Cardiac septum (tissue), 1 donor: ENCODE data around the gene NEURL1. TPM values are rescaled to one million over a fixed set of nuclear protein-coding genes. Genes with fewer than 3 reads are reported as not detected.

Experiments used
- DNase-seq: peaks from one replicate; pipeline ENCODE4 v3.0.0-alpha.2; 2020; ENCODE audit warnings: low spot score
- intact Hi-C: fragments of 100-400 bp; cut with DNase I; formaldehyde crosslinking; loops from one replicate; pipeline ENCODE4 v1.14.0; 2022
- total RNA-seq: library from RNA; stranded (reverse); fragmentation: NEBNext Ultra II Directional; extraction: Animal tissue kit (Norgen Biotek cat#: 25700); gene quantifications from one replicate; pipeline ENCODE4 v1.2.1, GENCODE V29; 2021
- donor health status: DM: no; HTN: no; CAD: no.

Gene NEURL1
- total RNA-seq, 1 donor from 2014 or later = 0.54 TPM

DNA sequence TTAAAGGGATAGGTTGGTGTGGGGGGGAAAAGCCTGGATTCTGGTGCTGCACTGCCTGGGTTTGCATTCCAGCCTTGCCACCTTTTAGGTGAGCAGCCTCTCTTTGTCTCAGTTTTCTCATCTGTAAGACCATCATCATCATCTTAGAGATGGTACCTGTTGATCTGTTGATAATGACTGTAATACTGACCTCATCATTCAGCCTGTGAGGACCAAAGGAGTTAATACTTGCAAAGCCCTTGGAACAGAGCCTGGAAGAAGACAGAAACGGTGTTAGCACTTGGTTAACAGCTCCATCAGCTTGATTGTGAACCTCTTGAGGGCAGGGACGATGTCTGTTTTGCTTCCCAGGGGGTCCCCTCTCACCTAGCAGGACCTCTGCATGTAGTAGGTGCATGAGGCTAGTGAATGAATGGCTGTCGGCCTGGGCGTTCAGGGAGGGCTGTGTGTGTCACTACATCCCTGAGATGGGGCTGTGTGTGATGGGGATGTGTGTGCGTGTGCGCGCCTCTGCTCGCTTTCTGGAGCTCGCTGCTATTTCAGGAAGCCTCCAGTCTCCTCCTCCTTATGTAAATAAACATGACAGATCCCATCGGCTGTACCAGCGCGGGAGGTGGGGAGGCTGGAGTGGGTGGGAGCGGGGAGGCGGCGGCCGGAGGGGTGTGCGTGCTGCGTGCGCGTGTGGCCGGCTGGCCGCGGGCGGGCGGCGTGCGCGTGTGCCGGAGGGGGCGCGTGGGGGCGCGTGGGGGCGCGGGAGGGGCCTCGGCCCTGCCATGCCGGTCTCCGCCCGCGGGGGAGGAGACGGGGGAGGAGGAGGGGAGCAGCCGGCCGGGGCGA lies 61.2 kb downstream of the NEURL1 start:
- no peak for DNase-seq
- intact Hi-C loops = no loop called here

DNA sequence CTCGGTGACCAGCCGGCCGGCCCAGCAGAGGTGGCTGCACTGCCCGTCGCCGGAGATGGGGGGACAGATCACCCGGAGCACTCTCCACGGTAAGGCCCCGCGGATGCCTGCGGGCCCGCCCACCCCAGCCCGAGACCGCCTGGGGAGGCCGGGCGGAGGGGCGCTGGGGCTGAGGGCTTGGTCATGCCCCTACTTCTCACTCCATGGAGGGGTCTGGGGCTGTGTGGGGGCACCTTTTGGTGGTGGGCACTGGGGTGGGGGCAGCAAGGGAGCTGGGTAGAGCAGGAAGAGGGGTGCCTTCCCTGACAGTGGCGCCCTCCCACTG lies 61.8 kb downstream of the NEURL1 start:
- intact Hi-C loops = no loop called here
- DNase-seq = no peak

- intact Hi-C loops = no loop called here
- no peak for DNase-seq
Measured at GRCh38 chr10:103555712-103556111, 62.2 kb downstream of the NEURL1 start.

DNA sequence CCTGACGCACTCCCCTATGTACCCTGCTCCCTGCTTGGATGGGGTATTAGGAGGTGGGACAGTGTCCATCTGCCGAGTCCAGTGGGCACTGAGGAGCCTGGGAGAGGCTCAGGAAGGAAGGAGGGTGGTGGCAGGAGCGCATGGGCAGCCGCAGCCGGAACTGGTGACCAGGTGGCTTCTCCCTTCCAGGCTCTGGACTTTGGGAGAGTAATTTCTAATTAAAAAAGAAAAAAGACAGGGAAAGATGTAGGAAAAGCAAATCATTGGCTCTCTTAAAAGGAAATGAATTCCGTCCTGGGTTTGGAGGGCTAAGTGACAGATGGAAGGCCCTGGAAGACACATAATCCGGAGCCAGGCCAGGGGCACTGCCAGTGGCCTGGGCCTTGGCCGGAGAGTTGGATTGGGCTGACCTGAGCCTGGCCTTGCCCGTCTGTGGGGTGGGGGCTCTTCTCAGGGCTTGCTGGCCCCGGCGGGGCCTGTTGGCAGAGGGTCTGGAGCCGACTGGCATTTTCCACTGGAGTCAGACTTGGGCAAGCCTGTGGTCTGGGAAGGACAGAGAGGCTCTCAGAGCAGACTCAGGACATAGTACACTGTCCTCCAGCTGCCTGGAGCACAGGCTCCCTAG lies 63.0 kb downstream of the NEURL1 start:
- DNase-seq = no peak
- intact Hi-C loops = no loop called here

DNA sequence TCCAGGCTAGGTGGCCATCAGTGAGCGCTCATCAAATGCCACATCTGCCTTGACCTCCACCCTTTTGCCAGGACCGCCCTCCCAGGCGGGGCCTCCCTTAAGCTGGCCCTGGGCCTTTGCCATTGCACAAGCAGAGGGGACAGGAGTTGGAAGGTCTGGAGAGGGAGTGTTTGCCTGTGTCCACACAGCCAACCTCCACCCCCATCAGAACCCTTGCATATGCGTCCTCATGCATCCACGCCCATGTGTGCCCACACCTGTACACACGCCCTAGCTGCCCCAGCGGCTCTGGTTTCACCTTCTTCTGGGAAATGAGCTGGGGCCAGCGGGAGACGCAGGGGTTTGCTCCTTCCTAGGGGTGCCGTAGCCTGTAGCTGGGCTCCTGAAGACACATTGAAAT lies 64.0 kb downstream of the NEURL1 start:
- DNase-seq = no peak
- intact Hi-C loops = no loop called here

DNA sequence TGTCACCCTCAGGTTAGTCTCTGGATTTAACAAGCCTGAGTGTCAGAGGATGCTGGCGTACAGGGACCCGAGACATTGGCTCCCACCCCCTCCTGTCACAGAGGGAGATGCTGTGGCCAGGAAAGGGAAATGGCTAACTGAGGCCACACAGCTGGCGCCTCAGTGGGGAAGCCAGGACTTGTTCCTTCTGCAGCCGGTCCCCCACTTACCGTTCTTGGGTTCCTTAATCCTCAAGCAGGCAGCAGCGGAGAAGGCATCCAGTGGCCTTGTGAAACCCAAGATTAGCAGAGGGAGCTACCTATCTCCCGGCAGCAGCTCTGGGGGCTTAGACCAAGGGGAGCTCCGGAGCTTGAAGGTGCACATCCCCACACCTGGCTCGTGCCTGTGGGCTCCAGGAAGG lies 65.4 kb downstream of the NEURL1 start:
- DNase-seq = no peak
- intact Hi-C loops = no loop called here

DNA sequence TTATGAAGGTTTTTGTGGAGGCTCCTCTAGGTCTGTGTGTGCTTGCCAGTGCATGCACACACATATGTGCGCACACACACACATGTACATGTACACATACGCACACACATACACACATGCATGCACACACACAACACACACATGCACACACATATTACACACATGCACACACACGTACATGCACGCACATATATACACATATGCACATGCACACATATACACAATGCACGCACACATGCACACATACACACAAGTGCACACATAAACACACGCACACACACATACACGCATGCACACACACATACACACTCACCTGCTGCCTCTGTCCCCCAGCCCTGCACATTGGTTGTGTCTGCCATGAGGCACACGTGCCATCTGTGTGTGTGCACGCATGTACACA lies 66.3 kb downstream of the NEURL1 start:
- intact Hi-C loops = no loop called here
- DNase-seq = no peak

GRCh38 chr10:103560886-103561285 lies 67.4 kb downstream of the NEURL1 start:
- intact Hi-C loops = no loop called here
- no peak for DNase-seq

DNA sequence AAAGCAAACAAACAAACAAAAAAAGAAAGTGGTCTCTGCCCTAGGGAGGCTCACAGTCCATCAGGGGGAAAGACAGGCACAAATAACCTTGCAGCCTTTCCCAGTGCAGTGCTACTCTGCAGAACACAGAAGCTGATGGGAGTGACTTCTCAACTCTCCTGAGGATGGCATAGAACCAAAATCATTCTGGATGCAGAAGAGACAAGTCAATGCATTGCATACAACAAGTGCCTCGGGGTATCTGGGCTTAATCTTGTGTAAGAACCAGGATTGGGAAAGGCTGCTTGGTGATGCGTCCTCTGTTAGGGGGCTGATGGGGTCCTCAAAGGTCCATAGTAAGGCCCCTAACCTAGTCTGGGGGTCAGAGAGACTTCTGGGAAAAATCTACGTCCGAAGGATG lies 68.9 kb downstream of the NEURL1 start:
- intact Hi-C loops = no loop called here
- DNase-seq = no peak

DNA sequence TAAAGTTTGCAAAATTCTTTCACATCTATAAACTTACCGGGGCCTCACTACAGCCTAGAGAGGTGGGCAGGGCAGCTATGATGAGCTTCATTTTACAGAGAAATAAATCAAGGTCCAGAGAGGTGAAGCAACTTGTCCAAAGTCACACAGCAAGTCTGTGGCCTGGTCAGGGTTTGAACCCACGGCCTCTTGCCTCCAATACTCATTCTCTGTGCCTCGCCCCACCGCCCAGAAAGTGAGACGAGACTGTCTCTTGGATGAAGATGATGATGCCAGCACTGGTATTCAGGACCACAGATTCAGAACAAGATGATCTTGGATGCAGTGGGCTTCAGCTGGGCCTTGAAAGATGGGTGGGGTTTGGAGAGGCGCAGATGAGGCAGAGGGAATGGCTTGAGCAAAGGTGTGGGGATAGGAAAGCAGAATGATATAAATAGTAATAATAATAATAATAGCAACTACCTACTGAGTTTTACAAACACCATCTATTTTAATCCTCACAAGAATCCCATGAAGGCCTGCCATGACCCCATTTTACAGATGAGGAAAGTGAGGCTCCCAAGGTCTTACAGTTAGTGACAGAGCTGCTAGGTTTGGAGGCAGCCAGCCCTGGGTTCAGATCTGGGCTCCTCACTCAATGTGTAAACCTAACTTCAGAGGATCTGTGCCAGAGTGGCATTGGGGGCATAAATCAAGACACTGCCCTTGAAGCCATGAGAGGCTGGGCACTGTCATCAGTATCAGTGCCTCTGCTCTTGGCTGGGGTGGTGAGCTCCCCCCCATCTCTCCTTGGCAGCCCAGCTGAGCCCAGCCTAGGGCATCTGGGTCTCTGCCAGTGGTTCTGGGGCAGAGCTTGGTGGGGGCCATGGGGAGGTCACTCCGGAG lies 70.0 kb downstream of the NEURL1 start:
- intact Hi-C loops = no loop called here
- DNase-seq = no peak

- intact Hi-C loops = no loop called here
- no peak for DNase-seq
Measured at GRCh38 chr10:103564116-103564501, 70.6 kb downstream of the NEURL1 start.

DNA sequence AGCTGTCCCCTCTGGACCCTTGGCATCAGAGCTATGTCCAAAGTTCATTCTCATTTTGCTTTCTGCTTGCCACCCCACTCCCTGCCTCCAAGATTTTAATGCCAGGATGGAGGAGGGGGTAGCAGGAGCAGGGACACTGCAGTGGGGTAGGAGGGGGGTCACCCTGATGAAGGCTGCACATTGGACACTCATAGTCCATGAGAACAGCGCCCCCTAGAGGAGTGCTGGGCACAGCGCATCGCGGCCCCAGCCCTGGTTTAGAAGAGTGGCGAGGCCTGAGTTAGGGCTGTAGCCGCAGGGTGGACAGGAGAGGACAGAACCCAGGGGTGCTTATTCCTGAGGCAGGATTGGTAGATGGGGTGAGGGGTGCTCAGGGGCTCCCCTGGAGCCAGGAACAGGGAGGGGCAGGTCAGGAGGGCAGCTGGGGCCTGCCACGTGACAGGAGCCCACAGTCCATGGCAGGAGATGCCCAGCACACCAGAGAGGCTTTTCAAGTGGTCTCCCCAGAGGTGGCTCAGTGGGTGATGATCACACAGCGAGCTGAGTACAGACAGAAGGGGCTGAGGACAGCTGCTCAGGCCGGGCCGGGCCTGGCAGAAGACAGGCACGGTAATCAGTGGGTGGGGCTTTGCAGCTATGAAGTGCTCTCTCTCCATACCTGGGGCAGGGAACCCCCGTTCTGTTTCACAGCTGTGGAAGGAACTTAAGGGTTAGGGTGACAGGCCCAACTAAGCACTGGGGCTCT lies 71.4 kb downstream of the NEURL1 start:
- intact Hi-C loops = no loop called here
- no peak for DNase-seq

DNA sequence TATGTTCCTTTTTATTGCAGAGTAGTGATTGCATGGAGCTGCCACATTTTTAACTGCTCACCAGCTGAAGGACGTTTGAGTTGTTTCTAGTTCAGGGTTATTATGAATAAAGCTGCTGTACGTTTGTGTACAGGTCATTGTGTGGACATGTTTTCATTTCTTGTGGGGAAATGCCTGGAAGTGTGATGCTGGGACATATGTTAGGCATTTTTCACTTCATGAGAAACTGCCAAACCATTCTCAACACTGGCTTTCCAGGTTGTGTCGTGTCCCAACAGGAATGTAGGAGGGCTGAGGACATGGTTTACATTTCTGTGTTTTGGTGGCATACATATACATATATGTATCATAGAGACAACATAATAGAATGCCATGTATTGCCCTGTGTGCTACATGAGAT lies 73.0 kb downstream of the NEURL1 start:
- intact Hi-C loops = no loop called here
- no peak for DNase-seq

DNA sequence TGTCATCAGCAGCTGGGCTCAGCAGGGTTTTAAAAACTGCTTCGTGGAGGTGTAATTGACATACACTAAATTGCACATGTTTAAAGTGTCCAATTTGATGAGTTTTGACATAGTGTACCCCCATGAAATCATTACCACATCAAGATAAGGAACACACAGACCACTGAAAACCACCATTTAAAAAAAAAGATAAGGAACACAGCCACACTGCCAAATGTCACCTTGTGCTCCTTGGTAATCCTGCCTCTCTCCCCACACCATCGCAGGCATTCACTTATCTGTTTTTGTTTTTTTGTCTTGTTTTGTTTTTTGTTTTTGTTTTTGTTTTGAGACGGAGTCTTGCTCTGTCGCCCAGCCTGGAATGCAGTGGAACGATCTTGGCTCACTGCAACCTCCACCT lies 75.0 kb downstream of the NEURL1 start:
- no peak for DNase-seq
- intact Hi-C loops = no loop called here

- no peak for DNase-seq
- intact Hi-C loops = no loop called here
Measured at GRCh38 chr10:103569896-103570295, 76.4 kb downstream of the NEURL1 start.

DNA sequence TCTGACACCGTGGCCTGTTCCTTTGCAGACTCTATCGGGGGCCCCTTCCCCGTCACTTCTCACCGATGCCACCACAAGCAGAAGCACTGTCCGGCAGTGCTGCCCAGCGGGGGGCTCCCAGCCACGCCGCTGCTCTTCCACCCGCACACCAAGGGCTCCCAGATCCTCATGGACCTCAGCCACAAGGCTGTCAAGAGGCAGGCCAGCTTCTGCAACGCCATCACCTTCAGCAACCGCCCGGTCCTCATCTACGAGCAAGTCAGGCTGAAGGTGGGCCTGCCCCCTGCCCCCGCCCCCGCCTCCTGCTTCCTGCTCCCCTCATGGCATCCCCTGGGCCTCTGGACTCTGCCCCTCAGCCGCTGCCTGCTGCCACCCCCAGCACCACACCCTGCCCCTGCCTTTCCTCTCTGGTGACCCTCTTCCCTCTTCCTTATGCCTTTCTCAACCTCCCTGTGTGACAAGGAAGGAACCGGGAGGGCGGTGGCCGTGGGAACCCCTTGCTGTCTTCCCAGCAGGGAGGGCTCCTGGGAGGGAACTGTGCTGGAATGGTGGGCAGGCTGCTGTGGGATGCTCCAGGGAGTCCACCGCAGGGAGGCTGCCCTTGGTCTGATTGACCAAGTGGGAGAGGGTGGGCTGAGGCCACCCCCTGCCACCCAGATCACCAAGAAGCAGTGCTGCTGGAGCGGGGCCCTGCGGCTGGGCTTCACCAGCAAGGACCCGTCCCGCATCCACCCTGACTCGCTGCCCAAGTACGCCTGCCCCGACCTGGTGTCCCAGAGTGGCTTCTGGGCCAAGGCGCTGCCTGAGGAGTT lies 77.5 kb downstream of the NEURL1 start:
- intact Hi-C loops = no loop called here
- no peak for DNase-seq

GRCh38 chr10:103571656-103571975 lies 78.1 kb downstream of the NEURL1 start:
- intact Hi-C loops = no loop called here

GRCh38 chr10:103572347-103573204 lies 79.1 kb downstream of the NEURL1 start:
- DNase-seq = no peak
- intact Hi-C loops = no loop called here

More at GRCh38 chr10:103571656-103571975, 78.1 kb downstream of the NEURL1 start:
- DNase-seq = no peak

GRCh38 chr10:103573205-103573487 lies 79.6 kb downstream of the NEURL1 start:
- DNase-seq = no peak
- intact Hi-C loops = no loop called here
